Smooth muscle cell (in vitro differentiated cells): ENCODE results near the gene WEE1. TPM values are rescaled to one million over a fixed set of nuclear protein-coding genes. Genes with fewer than 3 reads are reported as not detected.

Experiments used
- DNase-seq: peaks from one replicate; lab custom pipeline; 2025; ENCODE audit not compliant: unreplicated experiment; lab: John Stamatoyannopoulos, UW
- H2AFZ ChIP-seq: fragments of 200-600 bp; sonication (generic); 2 replicates; pipeline ENCODE4 v1.6.0; 2016; ENCODE audit warnings: antibody characterized with exemption, low read depth, mild to moderate bottlenecking
- H3F3A ChIP-seq: fragments of 200-600 bp; sonication (generic); 2 replicates; pipeline ENCODE4 v1.6.0; 2017; ENCODE audit warnings: antibody characterized with exemption, low read depth
- H3K27ac ChIP-seq: fragments of 200-600 bp; sonication (generic); 2 replicates; pipeline ENCODE4 v1.5.1; 2016; ENCODE audit warnings: low read depth, mild to moderate bottlenecking
- H3K27me3 ChIP-seq: fragments of 200-600 bp; sonication (generic); 2 replicates; pipeline ENCODE4 v1.6.1; 2016; ENCODE audit warnings: low read depth, mild to moderate bottlenecking
- H3K36me3 ChIP-seq: fragments of 200-600 bp; sonication (generic); 2 replicates; pipeline ENCODE4 v1.5.1; 2016; ENCODE audit warnings: low read depth
- H3K4me1 ChIP-seq: fragments of 200-600 bp; sonication (generic); 2 replicates; pipeline ENCODE4 v1.5.1; 2016; ENCODE audit warnings: low read depth
- H3K4me2 ChIP-seq: fragments of 200-600 bp; sonication (generic); 2 replicates; pipeline ENCODE4 v1.6.0; 2016; ENCODE audit warnings: mild to moderate bottlenecking
- H3K4me3 ChIP-seq: fragments of 200-600 bp; sonication (generic); 2 replicates; pipeline ENCODE4 v1.5.1; 2016; ENCODE audit warnings: mild to moderate bottlenecking
- H3K79me2 ChIP-seq: fragments of 200-600 bp; sonication (generic); 2 replicates; pipeline ENCODE4 v1.6.0; 2016; ENCODE audit warnings: low read depth, mild to moderate bottlenecking
- H3K9ac ChIP-seq: fragments of 200-600 bp; sonication (generic); 2 replicates; pipeline ENCODE4 v1.6.0; 2016; ENCODE audit warnings: low read depth
- H3K9me3 ChIP-seq: fragments of 200-600 bp; sonication (generic); replicated peaks from 2 replicates; pipeline ENCODE4 v1.5.1; 2016; ENCODE audit warnings: low read depth
- H4K20me1 ChIP-seq: fragments of 200-600 bp; sonication (generic); 2 replicates; pipeline ENCODE4 v1.6.0; 2016; ENCODE audit warnings: low read depth
- WGBS: methylation state at CpG from one replicate; pipeline ENCODE4 v1.1.7; 2016; ENCODE audit warnings: low lambda C conversion rate; 5-methylcytosine and 5-hydroxymethylcytosine counted together
- polyA plus RNA-seq: library from polyadenylated mRNA; unstranded; fragments of >200 nt; fragmentation: Nextera tagmentation; extraction: Ambion mirVana; gene quantifications from 2 replicates; pipeline ENCODE4 v1.2.1, GENCODE V29; 2016
- total RNA-seq: library from RNA; depleted of rRNA; stranded (reverse); fragments of >200 nt; gene quantifications from 2 replicates; pipeline ENCODE4 v1.2.3, GENCODE V29; 2014
- TF ChIP-seq, protein P1 (sequence below): fragments of 200-600 bp; sonication (generic); IDR thresholded peaks from 2 replicates; pipeline ENCODE4 v1.5.1; 2017; ENCODE audit warnings: borderline replicate concordance, mild to moderate bottlenecking, antibody characterized with exemption; ENCODE audit not compliant: insufficient read depth, poor library complexity, severe bottlenecking

WEE1 gene
- total and polyA plus RNA-seq, 2 experiments from 2014 or later = 20.8 to 53.3 TPM

DNA sequence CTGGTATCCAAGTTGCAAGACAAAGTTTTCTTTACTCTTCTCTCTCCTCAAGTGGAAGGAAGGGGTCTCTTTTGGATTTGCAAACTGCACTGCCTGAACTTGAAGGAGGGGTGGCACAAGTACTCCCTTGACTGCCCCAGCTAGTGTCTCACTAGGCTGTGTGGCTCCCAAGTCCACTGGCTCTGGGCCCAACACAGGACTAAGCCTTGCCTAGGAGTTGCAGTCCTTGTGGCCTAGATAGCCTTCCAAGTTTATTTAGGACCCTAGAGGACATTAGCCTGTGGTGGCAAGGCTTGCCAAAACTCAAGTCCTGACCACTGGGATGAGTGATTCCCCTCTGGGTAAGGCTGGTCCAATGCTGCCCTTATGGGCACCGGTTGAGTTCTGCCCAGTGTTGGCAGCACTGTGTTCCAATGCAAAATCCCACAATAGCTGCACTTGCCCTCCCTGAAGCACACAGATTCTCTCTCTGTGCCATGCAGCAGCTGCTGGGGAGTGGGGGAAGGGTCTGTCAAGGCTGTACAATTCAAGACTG lies 10.2 kb upstream of the WEE1 start:
- H3K27ac ChIP-seq = no peak overlapping the region
- no peaks in the 10 kb centered on the region for H4K20me1 ChIP-seq
- no peaks in the 10 kb centered on the region for H3K27me3 ChIP-seq
- peaks cover 26% of the 10 kb centered on the region for H3K4me1 ChIP-seq
- no peak overlapping the region for H3K4me3 ChIP-seq
- TF ChIP-seq, protein P1, sequence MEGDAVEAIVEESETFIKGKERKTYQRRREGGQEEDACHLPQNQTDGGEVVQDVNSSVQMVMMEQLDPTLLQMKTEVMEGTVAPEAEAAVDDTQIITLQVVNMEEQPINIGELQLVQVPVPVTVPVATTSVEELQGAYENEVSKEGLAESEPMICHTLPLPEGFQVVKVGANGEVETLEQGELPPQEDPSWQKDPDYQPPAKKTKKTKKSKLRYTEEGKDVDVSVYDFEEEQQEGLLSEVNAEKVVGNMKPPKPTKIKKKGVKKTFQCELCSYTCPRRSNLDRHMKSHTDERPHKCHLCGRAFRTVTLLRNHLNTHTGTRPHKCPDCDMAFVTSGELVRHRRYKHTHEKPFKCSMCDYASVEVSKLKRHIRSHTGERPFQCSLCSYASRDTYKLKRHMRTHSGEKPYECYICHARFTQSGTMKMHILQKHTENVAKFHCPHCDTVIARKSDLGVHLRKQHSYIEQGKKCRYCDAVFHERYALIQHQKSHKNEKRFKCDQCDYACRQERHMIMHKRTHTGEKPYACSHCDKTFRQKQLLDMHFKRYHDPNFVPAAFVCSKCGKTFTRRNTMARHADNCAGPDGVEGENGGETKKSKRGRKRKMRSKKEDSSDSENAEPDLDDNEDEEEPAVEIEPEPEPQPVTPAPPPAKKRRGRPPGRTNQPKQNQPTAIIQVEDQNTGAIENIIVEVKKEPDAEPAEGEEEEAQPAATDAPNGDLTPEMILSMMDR = no peak
- H3F3A ChIP-seq = peaks cover 24% of the 10 kb centered on the region
- H3K79me2 ChIP-seq = no peaks in the 10 kb centered on the region
- H3K36me3 ChIP-seq = peaks cover 6% of the 10 kb centered on the region
- 100% methylated on average over 1 of the region's 1 CpG for WGBS
- H2AFZ ChIP-seq = no peak overlapping the region
- DNase-seq = no peak
- H3K9ac ChIP-seq = no peak overlapping the region
- peaks cover 9% of the 10 kb centered on the region for H3K9me3 ChIP-seq
- no peak overlapping the region for H3K4me2 ChIP-seq

DNA sequence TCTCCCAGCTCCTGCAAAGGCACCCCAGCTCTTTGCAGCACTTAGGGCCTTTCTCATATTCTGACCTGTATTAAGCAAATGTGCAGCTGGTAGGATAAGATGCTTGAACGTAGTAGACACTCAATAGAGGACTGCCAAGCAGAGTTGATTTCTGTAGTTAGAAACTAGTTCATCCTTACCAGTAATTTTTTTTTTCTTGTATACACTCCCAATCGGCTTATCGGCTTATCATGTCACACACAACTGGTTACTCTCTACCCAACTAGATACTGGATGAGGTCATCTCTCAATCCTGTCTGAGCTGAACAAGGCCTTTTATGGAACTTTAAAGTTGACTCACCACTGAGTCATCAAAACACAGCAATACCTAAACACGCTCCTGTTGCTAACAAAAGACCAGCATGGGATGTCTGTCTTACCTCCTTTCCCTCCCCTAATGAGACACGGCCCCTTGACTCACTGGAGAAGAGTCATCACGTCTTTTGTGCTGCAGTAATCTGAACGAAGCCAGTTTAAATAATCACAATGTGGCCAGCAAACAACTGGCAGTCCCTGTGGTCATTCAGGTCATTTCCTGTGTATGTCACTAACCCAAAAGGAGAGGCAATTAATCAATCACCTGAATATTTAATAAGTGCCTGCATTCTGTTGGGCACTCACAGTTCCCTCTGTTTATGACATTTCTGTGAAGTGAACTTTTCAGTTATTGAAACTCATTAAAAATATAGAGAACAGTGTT lies 7.5 kb upstream of the WEE1 start:
- peaks cover 5% of the 10 kb centered on the region for H3K36me3 ChIP-seq
- peak overlapping the region; percentile 76 for H3K4me2 ChIP-seq
- H3K27ac ChIP-seq = peak overlapping the region; percentile 100
- H3K9ac ChIP-seq = peak overlapping the region; percentile 98
- no peak for DNase-seq
- peak overlapping the region; percentile 8 for H3K4me3 ChIP-seq
- no peak overlapping the region for H2AFZ ChIP-seq
- no peaks in the 10 kb centered on the region for H3K79me2 ChIP-seq
- TF ChIP-seq, protein P1 = no peak
- H3K9me3 ChIP-seq = peaks cover 4% of the 10 kb centered on the region
- WGBS = under 1% methylated on average over 7 of the region's 7 CpGs
- H4K20me1 ChIP-seq = no peaks in the 10 kb centered on the region
- peaks cover 24% of the 10 kb centered on the region for H3F3A ChIP-seq
- H3K4me1 ChIP-seq = peaks cover 40% of the 10 kb centered on the region
- H3K27me3 ChIP-seq = no peaks in the 10 kb centered on the region

DNA sequence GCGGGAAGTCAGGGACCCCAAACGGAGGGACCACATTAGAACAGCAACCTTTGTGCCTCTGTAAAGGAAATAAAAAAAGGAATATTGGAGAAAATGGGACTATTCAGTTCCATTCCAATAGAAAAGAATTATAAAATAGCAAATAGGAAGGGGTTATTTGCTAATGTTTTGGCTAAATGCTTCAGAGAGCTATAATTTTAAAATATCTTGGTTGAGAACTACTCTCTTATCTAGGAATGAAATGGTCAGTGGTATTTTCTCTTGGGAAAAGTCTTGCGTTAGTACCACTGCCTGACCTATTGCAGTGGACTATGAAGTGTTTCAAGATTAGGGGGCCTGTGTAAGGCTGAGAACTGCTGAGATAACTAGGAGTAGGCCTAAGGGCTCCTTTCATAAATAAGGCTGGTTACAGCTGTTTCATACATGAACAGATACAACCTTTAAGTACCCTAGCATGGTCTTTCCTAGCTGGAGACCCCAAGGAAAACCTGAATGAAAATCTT lies 6.9 kb upstream of the WEE1 start:
- Histone ChIP-seq H3K4me3 (peak overlapping the region; percentile 8), H3K4me1 (peaks cover 40% of the 10 kb centered on the region), H3K27ac (peak overlapping the region; percentile 100), H3K27me3 (no peaks in the 10 kb centered on the region), H3K9ac (peak overlapping the region; percentile 98), H3K36me3 (no peaks in the 10 kb centered on the region), H3K9me3 (no peaks in the 10 kb centered on the region), H3K79me2 (no peaks in the 10 kb centered on the region), H2AFZ (no peak overlapping the region), H3F3A (peaks cover 24% of the 10 kb centered on the region), H3K4me2 (peak overlapping the region; percentile 76), H4K20me1 (no peaks in the 10 kb centered on the region)
- WGBS = 39% methylated on average over 3 of the region's 3 CpGs
- TF ChIP-seq, protein P1 = no peak
- DNase-seq = no peak
